ENCODE data around the gene NAA80. TPM values are rescaled to one million over a fixed set of nuclear protein-coding genes. Genes with fewer than 3 reads are reported as not detected.
A peak's percentile ranks its signal among the peaks of the same experiment; 100 is the strongest.

Gene NAA80
- polyA plus RNA-seq, 1 of the 3 experiments (the other 2 are of a cell fraction), result 10.5 TPM

DNA sequence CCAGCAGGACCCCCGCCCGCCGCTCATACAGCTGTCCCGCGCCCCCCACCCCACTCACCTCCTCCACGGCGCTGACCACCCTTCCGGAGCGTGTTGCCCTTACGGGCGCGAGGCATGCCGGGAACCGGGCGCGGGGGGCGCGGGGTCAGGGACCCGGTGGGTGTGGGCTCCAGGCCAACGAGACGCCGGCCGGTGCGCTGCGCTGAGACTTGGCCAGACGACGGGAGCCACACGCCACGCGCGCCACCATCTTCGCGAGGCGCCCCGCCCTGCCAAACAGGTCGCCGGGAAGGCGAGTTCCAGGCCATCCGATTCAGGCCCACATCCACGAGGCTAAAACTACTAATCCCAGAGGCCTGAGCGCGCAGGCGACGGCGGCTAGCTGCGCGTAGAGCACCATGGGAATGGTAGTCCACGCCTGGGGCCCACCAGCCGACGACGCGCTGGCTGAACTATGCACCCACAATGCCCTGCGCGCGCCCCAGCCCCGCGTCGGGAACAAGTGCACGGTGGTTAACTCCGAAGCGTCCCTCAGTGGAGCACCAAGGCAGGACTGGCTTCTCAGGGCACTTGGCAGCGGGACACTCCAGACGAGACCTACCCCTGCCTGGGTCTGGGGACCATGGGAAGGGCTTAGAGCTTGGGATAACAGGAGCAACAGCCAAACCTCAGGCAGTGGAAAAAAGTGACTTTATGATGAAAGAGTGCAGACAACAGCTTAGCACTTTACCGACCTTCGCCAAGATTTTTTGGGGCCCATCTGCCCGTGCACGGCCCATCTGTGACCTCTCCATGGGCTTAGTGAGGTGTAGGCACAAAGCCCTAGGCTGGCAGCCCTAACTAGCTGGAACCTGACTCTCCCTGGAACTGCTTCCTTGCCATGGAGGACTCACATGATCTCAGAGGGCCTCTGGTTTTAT is 6.8 kb downstream of the NAA80 start, which contains the start of gene IFRD2:
IFRD2 (minus strand) TSS at position 271 of the 920 bp plus-strand sequence; CDS start at position 116, 155 bp downstream.
- DNase-seq, result peak; percentile 95
- H3K4me3 ChIP-seq (ENCODE audit: low read depth in 2 of 2, low read length in 1 of 2), result peak within 1 kb of the TSS; percentile 84 to 96
- ChIA-PET POLR2A (interaction anchor here (0.6 to 2.0 kb wide), 4 partner anchors 29 to 1210 kb away, joined by 3 to 6 read pairs (median 3); no protein-coding TSS in a partner anchor), CTCF (interaction anchor here (0.9 to 2.2 kb wide), 10 partner anchors 18 to 98 kb away, joined by 3 to 7 read pairs (median 5); partner anchors contain the start of gene HYAL2)
- peaks cover 20% of the 10 kb centered on the region for H3K79me2 ChIP-seq (ENCODE audit: insufficient read depth)
- 2% methylated on average over 27 of the region's 67 CpGs for WGBS (ENCODE audit: low lambda C conversion rate)
- peak within 1 kb of the TSS; percentile 69 for H3K27ac ChIP-seq (ENCODE audit: low read depth in 2 of 2, low read length in 1 of 2)
- no peaks in the 10 kb centered on the region for H3F3A ChIP-seq (replicated peaks; ENCODE audit: insufficient read depth)
- H3K27me3 ChIP-seq (ENCODE audit: insufficient read depth), result no peaks in the 10 kb centered on the region
- no peaks in the 10 kb centered on the region for H3K9me2 ChIP-seq
- H3K36me3 ChIP-seq (replicated peaks in 1 of 2; ENCODE audit: control insufficient read depth in 1 of 2, insufficient read depth in 2 of 2, low read length in 1 of 2), result peaks cover 3 to 33% of the 10 kb centered on the region in 2 experiments
- H3K9ac ChIP-seq, result peak within 1 kb of the TSS; percentile 90
- H3K4me1 ChIP-seq (ENCODE audit: control insufficient read depth in 1 of 2, insufficient read depth in 2 of 2, low read depth in 1 of 2, low read length in 1 of 2), result peaks cover 3 to 16% of the 10 kb centered on the region in 2 experiments; a peak in 2 of 4 replicates
- peak within 1 kb of the TSS; percentile 100 for H3K4me2 ChIP-seq
- no peaks in the 10 kb centered on the region for H3K9me3 ChIP-seq
- peak within 1 kb of the TSS; percentile 76; the same call in 1 of the 2 replicates for H2AFZ ChIP-seq (ENCODE audit: low read depth)
- no peaks in the 10 kb centered on the region for H4K20me1 ChIP-seq (ENCODE audit: insufficient read depth)
- TF ChIP-seq EZH2phosphoT487 (IDR thresholded peaks at IDR 0.05; ENCODE audit: borderline replicate concordance, low read depth), result no peak
- TF ChIP-seq REST (IDR thresholded peaks at IDR 0.05; ENCODE audit: low read depth, low read length), result no peak
- no peak for TF ChIP-seq MEF2A (IDR thresholded peaks at IDR 0.05; ENCODE audit: borderline replicate concordance, low read depth)
- peak; percentile 72 for TF ChIP-seq MXI1 (IDR thresholded peaks at IDR 0.05; ENCODE audit: low read depth, low read length)
- TF ChIP-seq GABPA (IDR thresholded peaks at IDR 0.05; ENCODE audit: low read depth), result peak; percentile 49; the same call in 1 of the 2 replicates
- TF ChIP-seq, protein P1, sequence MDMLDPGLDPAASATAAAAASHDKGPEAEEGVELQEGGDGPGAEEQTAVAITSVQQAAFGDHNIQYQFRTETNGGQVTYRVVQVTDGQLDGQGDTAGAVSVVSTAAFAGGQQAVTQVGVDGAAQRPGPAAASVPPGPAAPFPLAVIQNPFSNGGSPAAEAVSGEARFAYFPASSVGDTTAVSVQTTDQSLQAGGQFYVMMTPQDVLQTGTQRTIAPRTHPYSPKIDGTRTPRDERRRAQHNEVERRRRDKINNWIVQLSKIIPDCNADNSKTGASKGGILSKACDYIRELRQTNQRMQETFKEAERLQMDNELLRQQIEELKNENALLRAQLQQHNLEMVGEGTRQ (IDR thresholded peaks at IDR 0.05; ENCODE audit: borderline replicate concordance, low read depth, low read length), result no peak
- peak; percentile 91 for TF ChIP-seq YY1 (IDR thresholded peaks at IDR 0.05; ENCODE audit: low read depth)
- no peak for TF ChIP-seq RAD21 (IDR thresholded peaks at IDR 0.05; ENCODE audit: low read length)
- no peak for TF ChIP-seq GATA2 (CRISPR knock-in tag; IDR thresholded peaks at IDR 0.05)
- TF ChIP-seq FOXM1 (IDR thresholded peaks at IDR 0.05; ENCODE audit: low read depth), result no peak
- TF ChIP-seq FOSL2 (IDR thresholded peaks at IDR 0.05; ENCODE audit: borderline replicate concordance, low read depth), result no peak
- TF ChIP-seq MAX (IDR thresholded peaks at IDR 0.05; ENCODE audit: low read depth), result peak; percentile 91
- no peak for TF ChIP-seq IRF3 (IDR thresholded peaks at IDR 0.05; ENCODE audit: low read depth, low read length)
- TF ChIP-seq CHD2 (IDR thresholded peaks at IDR 0.05; ENCODE audit: low read length, partially characterized antibody), result peak; percentile 98
- peak; percentile 86 for TF ChIP-seq POLR2AphosphoS5 (IDR thresholded peaks at IDR 0.05; ENCODE audit: low read depth, low read length)
- TF ChIP-seq RCOR1 (IDR thresholded peaks at IDR 0.05; ENCODE audit: low read length), result peak; percentile 30
- peak; percentile 57 for TF ChIP-seq ELF1 (IDR thresholded peaks at IDR 0.05)
- TF ChIP-seq, protein P2, sequence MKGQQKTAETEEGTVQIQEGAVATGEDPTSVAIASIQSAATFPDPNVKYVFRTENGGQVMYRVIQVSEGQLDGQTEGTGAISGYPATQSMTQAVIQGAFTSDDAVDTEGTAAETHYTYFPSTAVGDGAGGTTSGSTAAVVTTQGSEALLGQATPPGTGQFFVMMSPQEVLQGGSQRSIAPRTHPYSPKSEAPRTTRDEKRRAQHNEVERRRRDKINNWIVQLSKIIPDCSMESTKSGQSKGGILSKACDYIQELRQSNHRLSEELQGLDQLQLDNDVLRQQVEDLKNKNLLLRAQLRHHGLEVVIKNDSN (IDR thresholded peaks at IDR 0.05; ENCODE audit: borderline replicate concordance, low read depth), result no peak
- peak; percentile 85; the same call in 1 of the 2 replicates for TF ChIP-seq SIN3A (IDR thresholded peaks at IDR 0.05; ENCODE audit: borderline replicate concordance, low read depth, low read length)
- peak; percentile 40; the same call in 1 of the 2 replicates for TF ChIP-seq NFIC (IDR thresholded peaks at IDR 0.05; ENCODE audit: borderline replicate concordance)
- TF ChIP-seq TAF1 (IDR thresholded peaks at IDR 0.05; ENCODE audit: borderline replicate concordance, low read depth, low read length), result peak; percentile 63; the same call in 1 of the 2 replicates
- TF ChIP-seq, protein P3, sequence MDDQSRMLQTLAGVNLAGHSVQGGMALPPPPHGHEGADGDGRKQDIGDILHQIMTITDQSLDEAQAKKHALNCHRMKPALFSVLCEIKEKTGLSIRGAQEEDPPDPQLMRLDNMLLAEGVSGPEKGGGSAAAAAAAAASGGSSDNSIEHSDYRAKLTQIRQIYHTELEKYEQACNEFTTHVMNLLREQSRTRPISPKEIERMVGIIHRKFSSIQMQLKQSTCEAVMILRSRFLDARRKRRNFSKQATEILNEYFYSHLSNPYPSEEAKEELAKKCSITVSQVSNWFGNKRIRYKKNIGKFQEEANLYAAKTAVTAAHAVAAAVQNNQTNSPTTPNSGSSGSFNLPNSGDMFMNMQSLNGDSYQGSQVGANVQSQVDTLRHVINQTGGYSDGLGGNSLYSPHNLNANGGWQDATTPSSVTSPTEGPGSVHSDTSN (IDR thresholded peaks at IDR 0.05), result 0 out of 2 replicates have a peak, but pooled peaks have one; percentile 13

All from SK-N-SH (cell line).